NCI-H524 treated with DMSO at 0.1 percent for 48 hours (cell line): ENCODE measurements around the gene CRACDL.

Experiments used
- DNase-seq: peaks from one replicate; lab custom pipeline; 2025; lab: John Stamatoyannopoulos, UW

The CRACDL gene

DNA sequence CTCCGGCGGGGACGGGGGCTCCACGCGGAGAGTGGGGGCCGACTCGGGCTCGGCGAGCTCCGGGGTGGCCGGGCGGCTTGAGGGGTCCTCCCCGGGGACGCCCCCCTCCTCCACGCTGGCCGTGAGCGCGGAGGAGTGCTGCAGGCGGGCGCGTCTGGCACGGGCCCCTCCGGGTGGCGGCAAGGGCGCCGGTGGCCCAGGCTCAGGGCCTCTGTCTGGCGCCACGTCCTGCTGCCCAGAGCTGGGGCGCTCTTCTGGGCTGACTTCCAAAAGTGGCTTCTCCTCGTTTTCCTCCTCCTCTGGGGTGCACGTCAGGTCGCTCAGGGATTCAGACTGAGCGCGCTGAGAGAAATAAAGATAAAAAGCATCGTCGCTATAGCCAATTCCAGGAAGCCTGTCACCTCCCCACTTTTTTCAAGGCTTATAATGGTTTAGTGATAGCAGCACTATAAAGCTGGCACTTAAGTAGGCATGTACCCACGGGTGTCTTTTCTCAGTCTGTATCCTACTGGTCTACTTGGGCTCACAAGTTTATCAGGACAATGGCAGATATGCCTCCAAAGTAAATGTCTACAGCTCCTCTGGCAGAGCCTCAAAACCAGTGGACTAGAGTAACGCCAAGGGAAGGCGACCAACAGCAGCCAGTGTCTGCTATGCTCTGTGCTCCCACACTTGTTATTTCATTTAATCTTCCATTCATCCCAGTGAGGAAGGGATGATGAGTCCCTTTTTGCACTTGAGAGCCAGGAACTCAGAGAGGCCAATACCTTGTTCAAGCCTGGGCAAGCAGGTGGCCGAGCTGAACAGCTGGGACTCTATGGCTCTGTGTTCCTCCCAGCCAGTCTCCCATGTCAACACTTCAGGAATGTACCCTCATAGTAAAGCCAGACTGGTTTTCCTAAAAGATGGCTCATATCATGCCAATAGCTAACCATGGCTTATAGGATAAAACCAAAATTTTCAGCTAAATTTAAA is 112.5 kb downstream of the CRACDL start:
- no peak for DNase-seq

DNA sequence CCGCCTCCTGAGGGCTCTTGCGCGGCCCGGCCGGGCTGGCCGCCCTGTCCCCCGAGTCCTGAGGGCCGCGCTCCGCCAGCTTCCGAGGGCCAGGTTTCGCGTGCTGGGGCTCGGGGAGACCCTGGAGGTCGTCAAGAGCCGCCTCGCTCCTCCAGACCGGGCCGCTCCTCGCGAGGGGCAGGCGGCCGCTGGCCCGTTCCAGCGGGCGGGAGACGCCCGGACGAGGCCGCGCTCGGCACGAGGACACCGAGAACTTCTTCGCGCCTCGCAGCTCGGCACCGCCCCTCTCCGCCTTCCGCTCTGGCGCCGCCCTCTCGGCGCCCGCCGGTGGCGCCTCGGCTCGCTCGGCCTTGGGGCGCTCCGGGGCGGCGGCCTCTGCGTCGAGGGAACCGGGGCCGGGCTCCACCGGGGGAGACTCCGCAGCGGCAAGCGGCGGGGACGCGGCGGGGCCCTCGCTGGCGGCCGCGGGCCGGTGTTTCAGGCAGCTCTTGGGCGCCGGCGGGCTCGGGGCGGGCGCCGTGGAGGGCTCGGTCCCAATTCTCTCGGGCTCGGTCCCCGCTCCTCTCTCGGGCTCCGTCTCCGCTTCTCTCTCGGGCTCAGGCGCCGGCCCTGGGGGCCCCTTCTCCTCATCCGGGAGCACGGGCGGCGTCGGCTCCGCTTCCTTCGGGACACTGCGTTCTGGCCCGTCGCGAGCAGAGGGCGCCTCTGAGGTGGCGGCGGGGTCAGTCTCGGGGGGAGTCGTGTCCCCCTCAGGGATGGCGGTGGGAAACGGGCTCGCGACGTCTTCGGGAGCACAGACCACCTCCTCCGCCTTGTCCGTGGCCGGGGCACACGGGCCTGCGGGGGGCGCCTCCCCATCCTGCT is 113.5 kb downstream of the CRACDL start:
- DNase-seq, result no peak

DNA sequence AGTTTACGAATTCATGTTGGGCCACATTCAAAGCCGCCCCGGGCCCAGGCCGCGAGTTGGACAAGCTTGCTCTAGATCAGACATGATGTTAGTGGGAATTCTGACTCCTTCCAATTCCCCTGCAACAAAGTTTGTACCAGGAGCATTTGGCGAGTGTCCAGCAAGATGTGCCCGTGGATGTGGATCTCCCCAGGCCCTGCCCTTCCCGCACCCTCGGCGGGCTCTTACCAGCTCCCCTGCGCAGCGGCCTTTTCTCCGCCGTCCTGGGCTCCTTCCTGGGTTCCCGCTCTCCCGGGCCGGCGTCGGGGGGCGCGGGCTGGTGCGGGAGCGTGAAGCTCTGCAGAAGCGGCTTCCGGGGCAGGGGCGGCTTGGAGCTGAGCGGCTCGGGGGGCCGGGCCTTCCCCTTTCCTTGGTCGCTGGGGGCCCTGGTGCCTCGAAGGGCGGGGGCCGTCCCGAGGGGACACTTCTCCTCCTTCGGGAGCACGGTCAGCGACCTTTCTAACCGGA is 114.3 kb downstream of the CRACDL start:
- DNase-seq, result no peak

DNA sequence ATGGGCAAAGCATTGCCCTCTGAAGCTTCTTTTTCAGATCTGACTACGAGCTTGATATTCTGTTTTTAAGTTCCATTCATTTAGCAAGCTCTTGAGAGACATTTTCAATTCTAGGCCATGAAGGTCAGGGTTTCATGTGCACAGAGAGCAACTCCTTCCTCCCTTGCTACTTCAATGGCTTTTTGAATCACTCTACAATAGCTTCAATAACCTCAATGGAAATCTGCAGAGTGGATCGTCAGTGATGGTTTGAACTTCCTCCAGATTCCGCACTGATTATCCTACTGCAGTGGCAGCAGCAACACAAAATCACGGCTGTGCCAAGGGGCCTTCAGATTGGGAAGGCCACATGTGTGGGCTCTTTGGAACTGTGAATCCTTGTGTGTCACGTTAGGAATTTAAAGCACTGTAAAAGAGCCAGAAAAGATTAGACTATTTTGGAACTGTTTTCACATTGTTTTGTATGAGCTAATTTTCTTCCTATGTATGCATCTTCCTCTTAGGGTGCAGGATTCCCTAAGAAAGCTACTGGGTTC is 116.7 kb downstream of the CRACDL start:
- DNase-seq, result no peak

DNA sequence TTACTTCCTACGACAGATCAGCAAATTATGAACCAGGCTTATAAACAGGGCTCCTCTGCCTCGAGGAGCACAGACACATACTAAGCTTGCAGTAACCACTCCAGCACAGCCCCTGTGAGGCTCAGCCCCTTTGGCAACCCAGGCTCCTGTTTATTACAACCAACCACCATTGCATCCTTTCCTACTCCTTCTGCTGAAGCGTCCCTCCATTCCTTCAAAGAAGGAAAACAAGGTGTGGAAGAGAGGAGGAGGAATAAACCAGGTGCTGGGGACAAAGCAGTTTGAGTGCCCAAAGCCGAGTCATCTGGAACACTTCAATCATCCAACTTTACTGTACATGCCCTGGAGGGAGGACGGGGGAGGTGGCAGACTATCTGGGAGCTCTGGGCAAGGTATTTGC is 117.9 kb downstream of the CRACDL start:
- no peak for DNase-seq

GRCh38 chr2:98816281-98816680 is 119.7 kb downstream of the CRACDL start:
- no peak for DNase-seq

GRCh38 chr2:98815795-98816194 is 120.2 kb downstream of the CRACDL start:
- no peak for DNase-seq

GRCh38 chr2:98811766-98812165 is 124.3 kb downstream of the CRACDL start:
- DNase-seq, result no peak

DNA sequence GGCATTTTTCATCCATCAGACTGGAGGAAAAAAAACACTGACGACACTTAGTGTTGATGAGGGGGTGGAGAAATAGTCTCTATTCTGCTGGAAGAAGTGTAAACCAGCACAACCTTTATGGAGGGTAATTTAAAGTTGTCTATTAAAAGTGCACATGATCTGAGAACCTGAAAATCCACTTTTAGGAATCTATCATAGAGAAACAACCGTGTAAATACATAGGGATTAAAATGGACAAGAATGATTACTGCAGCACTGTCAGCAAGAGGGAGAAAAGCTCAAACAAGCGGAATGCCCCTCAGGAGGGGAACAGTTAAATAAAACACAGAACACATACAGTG is 125.5 kb downstream of the CRACDL start:
- no peak for DNase-seq

- no peak for DNase-seq
Observed at GRCh38 chr2:98809878-98810587, 126.0 kb downstream of the CRACDL start.

DNA sequence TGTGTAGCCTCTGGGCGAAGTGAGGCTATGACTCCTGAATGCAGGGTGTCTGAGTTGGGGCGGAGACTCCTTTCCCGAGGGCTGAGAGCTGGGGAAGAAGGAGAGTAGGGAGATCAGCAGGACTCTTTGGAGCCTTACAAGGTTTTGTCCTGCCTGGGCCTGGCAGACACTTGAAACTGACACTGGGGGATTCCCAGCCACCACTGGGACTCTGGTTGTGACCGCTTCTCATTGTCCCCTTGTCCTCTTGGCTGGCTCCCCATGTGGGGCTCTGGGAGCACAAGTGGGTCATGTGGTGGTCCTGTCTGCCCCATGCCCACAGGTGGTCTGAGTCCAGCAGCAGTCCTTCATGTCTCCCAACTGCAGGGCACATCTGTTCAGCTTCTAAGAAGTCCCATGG is 126.9 kb downstream of the CRACDL start:
- DNase-seq, result no peak

GRCh38 chr2:98808546-98808945 is 127.5 kb downstream of the CRACDL start:
- DNase-seq, result no peak

GRCh38 chr2:98807929-98808328 is 128.1 kb downstream of the CRACDL start:
- DNase-seq, result no peak

DNA sequence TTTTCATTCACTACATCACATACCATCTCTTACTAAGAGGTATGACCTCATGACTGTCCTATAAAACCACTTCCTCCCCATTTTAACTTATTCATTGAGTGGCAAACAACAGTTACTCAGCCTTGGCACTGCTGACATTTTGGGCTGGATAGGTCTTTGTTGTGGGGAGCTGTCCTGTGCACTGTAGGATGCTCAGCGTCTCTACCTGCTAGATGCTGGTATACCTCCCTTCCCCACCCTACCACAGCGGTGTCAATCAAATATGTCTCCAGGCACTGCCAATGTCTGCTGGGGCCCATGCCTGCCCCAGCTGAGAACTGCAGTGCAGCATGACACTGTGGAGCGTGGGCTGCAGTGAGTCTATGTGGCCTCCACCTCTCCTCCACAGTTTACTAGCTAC is 128.8 kb downstream of the CRACDL start:
- no peak for DNase-seq

DNA sequence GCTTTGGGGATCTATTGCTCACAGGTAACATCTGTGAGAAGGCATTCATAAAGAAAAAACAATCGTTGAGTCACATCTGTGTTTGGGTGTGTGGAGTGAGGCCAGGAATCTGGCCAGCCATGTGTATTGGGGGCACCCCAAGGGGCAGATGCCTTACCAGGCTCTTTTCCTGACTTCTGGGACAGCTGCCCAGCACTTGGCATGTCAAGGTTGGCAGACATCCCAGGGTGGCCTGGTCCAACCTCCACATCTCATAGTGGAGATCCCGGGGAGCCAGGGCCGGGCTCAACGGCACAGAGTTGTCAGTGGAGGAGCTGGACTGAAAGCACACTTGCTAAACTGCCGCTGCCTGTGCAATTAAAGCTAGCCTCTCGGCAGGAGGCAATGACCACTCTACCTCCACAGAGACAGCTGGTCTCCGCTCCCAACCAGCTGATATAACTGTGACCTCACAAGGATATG is 129.8 kb downstream of the CRACDL start:
- DNase-seq, result no peak

DNA sequence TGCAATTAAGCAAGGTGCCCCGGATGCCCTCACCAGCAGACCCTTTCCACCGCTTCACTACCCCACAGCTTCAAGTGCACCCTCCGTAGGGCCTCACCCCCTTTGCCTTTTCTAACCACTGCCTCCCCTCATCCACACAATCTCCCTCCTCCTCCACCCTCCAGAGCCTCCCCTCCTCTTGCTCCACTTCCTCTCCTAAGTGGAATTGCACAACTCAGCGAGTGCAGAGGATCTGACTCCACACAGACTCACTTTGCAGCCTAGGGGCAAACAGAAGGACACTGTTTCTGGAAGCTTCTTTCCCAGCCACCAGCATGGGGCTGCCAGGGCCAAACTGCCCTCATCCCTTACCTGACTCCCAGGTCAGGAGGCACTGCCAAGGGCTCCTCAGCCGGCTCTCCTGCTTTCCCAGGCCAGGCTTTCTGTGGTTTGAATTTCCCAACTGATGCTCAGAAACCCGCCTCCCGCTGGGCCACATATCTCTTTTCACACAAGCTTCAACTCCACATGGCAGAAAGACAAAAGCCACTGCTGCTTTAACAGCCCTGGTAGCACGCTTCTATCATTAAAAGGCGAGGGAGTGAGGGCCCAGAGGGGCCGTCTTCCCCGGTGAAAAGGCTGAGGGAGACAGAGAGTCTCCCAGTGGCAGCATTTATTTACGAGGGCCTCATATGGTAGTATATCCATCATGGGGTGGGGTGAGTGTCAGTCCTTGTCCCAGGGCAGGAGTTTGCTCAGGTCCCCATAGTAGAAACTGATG is 130.4 kb downstream of the CRACDL start:
- DNase-seq, result no peak

DNA sequence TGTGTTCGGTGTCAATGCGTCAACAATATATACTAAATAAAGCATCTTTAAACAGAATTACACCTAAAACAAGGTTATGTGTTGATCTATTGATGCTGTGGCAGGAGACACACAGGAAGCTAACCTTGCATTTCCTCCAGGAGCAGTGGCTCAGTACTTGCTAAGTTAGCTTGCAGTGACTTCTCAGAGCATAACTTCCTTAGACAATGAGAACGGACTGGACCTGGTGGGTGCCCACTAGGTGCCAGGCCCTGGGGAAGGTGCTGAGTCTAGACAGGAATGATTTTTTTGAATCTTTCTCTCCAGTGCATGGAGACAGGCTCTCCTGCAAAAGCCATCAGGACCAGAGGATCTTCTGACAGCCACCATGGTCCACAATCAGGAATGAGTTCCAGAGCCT is 131.3 kb downstream of the CRACDL start:
- no peak for DNase-seq

DNA sequence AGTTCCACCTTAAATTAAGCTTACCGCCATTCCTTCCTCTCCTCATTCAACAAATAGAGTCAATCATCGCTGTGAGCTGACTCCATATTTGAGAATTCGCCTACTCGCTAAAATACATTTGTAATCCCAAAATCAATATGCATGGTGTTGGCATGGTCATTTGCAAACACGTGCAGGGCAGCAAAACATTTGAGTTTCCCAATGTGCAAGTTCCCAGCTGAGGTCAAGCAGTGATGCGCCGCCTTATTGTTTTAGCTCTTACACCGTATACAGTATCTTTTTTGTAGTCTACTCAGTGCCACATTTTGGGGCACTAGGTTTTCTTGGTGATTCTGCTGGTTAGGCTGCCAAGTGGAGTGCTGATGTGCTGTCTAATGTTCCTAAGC is 131.8 kb downstream of the CRACDL start:
- no peak for DNase-seq

- DNase-seq, result no peak
Observed at GRCh38 chr2:98803405-98804264, 132.4 kb downstream of the CRACDL start.

GRCh38 chr2:98802344-98802743 is 133.7 kb downstream of the CRACDL start:
- DNase-seq, result no peak
